ENCODE data around the gene MOB3B.

MOB3B gene

DNA sequence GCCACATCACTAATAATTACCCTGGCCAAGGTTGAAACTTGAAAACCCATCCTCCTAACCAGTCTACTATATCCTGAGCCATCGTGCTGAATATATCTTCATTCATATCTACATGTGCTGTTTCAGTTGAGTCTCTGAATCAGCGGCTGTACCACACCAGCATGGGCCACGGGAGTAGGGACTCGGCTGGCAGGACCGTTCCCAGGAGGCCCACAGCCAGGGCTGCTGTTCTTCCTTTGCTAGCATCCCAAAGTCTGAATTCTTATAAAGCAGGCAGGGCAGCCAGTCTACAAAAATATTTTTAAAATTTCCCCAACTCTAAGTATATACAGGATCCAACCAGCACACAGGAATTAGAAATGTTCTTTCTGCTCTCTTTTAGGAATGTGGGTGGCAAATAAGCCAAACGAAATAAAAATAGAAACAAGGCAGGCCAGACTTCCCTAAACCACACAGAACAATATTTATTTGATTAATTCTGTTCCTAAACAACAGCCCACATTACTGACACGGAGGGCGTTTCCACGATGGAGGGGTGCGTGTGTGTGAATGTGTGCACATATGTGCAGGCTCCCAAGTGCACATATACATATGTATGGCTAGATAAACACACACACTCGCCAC is 189.8 kb downstream of the MOB3B start:
- TF ChIP-seq, protein P1, sequence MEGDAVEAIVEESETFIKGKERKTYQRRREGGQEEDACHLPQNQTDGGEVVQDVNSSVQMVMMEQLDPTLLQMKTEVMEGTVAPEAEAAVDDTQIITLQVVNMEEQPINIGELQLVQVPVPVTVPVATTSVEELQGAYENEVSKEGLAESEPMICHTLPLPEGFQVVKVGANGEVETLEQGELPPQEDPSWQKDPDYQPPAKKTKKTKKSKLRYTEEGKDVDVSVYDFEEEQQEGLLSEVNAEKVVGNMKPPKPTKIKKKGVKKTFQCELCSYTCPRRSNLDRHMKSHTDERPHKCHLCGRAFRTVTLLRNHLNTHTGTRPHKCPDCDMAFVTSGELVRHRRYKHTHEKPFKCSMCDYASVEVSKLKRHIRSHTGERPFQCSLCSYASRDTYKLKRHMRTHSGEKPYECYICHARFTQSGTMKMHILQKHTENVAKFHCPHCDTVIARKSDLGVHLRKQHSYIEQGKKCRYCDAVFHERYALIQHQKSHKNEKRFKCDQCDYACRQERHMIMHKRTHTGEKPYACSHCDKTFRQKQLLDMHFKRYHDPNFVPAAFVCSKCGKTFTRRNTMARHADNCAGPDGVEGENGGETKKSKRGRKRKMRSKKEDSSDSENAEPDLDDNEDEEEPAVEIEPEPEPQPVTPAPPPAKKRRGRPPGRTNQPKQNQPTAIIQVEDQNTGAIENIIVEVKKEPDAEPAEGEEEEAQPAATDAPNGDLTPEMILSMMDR (IDR thresholded peaks at IDR 0.05), result no peak

DNA sequence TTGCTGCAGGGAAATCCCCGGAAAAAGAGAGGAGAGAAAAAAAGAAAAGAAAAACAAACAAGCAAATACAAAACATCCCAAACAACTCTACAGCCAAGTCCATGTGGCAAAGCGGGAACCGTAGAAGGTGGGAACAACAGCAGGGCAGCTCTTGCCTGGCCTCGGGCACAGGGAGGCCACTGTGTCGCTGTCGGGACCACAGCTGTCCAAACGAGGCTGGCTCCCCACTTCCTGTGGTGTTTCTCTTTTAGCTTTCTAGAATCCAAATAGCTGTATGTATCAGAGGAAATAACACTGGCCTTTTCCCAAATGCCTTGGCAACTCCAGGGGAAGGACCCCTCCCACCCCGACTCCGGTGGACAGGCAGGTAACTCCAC is 191.1 kb downstream of the MOB3B start:
- TF ChIP-seq, protein P1 (IDR thresholded peaks at IDR 0.05), result no peak

DNA sequence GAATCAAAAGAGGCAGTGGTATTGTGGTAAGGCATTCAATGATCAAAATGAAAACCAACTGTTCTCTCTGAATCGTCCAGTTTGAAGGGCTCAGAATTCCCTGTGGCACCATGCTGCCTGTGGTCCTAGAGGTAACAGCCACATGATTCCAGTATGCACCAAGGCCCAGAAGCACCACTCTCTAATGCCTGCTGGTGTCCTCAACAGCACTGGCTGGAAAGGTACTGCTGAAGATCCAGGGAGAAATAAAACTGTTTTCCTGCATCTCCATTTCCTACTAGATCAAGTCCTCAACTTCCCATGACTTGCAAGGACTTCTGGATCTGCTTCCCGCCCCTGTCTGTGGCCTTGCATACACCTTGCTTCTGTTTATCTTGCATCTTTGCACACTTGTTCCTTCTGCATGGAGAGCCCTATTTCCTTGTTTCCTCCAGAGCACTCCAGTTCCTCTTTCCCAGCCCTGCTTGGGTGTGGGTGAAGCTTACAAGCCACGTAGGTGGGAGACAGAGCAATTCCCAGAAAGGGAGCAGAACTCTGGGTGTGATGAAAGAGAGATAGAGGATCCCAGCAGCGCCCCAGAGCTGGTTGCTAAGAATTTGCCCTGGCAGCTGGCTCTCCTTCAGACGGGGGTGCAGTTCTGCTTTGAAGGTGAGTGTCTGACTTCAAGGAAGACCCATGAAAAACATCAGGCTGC is 191.6 kb downstream of the MOB3B start:
- TF ChIP-seq, protein P1 (IDR thresholded peaks at IDR 0.05), result no peak

DNA sequence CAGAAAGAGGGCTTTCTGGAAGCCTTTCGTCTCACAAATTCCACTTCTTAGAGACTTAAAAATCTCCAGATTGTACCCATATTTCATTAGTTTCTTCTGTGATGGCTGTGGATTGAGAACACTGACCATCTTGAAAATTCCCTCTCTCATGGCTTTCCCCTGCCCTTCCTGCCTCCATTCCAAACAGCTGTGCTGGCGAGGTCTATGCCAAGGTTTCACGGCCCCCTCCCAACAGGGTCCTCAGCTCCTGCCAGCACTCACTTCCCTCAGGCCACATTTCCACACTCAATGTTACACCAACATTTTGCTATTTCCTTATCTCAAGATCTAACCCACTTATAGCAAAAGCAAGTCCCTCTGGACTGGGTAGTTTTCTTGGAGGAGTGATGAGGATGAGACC is 192.4 kb downstream of the MOB3B start:
- TF ChIP-seq, protein P1 (IDR thresholded peaks at IDR 0.05), result no peak

DNA sequence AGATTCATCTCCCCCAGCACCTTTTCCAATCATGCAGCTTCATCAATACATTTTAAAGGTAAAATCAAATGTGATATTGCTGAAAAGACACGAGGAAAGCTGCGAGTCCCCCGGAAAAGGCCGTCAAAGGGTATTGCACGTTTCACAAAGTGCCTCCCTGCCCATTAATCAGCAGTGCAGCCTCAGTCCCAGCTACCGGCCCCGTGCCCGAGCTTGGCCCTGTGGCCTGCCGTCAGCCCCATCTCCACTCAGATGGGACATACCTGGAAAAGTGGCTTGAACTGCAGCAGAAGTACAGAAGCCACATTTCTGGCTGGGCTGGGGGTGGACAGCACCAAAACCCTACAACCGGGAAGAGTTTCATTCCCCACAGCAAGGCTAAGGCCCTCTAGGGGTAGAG is 192.8 kb downstream of the MOB3B start:
- TF ChIP-seq, protein P1 (IDR thresholded peaks at IDR 0.05), result no peak

DNA sequence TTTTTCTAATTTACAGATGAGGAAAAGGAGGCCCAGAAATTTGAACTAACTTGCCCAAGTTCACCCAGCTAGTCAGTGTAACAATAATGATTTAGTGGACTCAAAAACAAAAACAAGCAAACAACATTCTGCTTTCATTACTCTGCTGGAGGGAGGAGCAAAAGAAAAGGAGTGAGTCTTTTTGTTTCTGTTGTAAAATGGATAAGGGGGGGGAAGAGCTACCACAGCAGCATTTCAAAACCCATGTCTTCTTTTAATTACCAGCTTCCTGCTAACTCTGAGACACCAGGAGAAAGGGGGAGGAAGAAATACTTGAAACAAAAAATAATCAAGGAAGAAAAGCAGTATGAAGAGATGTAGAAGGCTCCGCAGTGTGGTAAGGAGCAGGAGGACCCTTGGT is 193.5 kb downstream of the MOB3B start:
- TF ChIP-seq, protein P1 (IDR thresholded peaks at IDR 0.05), result no peak

DNA sequence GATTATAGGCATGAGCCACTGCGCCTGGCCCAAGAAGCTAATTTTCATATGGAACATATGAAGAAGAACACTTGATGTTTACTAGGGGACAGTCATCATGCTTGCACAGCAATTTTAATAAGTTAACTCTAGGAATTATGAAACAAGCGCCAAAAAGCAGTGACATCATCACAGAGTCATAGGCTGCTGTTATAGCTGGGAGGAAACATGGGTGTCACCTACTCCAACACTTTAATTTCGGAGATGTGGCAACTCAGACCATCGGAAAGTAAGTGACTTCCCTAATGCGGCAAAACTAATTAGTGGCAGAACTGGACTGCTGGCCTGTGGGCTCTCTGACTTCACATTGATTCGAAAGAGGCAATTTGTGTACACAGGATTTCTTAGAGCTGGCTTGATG is 194.5 kb downstream of the MOB3B start:
- TF ChIP-seq, protein P1 (IDR thresholded peaks at IDR 0.05), result no peak
